NT2/D1 (cell line): ENCODE results near the gene C12orf54.

ENCODE experiments used
- SUZ12 ChIP-seq: IDR thresholded peaks from 2 replicates; pipeline ENCODE4 v1.6.1; 2011; ENCODE audit not compliant: insufficient read length, insufficient read depth; ENCODE audit errors: extremely low read depth
- YY1 ChIP-seq: IDR thresholded peaks from 2 replicates; pipeline ENCODE4 v1.6.1; 2011; ENCODE audit not compliant: insufficient read length, insufficient read depth
- ZNF274 ChIP-seq: IDR thresholded peaks from 2 replicates; pipeline ENCODE4 v1.6.1; 2011; ENCODE audit warnings: mild to moderate bottlenecking, low read depth, low read length

DNA sequence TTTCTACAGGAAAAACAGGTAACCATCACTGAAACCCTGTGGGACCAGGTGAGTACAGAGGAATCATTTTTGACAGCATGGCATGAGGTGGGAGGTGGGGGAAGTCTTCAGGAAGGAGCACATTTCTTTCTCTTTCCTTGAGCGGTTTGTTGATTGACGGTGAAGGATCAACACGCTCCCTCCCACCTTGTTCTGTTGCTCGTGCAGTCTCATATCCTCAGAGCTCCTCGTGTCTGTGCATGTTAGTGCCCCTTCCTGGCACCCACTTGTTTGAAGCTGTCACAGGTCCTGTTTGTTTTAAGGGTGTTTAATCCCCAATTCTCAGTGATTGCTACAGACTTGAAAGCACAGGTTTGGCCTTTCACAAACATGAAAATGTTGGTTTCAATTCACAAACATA is 4.4 kb downstream of the C12orf54 start:
- TF ChIP-seq ZNF274: no peak
- TF ChIP-seq SUZ12: no peak
- no peak for TF ChIP-seq YY1
